GM12872 (cell line): ENCODE results near the gene KIAA1958.

Experiments
- TF ChIP-seq, protein P1 (sequence below): IDR thresholded peaks from 3 replicates; pipeline ENCODE4 v1.5.1; 2011; ENCODE audit warnings: low read depth, mild to moderate bottlenecking, low read length, moderate library complexity; ENCODE audit not compliant: insufficient read depth

Gene KIAA1958

DNA sequence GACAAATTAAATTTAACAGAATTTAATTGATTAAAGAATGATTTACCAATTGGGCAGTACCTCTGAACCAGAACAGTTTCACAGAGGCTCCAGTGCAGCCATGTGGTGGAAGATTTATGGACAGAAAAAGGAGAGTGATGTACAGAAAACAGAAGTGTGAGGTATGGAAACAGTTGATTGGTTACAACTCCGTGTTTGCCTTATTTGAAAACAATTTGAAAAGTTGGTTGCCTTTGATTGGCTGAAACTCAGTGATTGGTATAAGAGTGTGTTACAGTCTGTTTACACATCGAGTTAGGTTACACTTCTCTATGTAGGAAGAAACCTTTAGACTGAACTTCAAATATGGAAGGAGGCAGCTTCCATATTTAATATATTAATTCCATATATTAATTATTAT, 30.1 kb downstream of the KIAA1958 start:
- TF ChIP-seq, protein P1, sequence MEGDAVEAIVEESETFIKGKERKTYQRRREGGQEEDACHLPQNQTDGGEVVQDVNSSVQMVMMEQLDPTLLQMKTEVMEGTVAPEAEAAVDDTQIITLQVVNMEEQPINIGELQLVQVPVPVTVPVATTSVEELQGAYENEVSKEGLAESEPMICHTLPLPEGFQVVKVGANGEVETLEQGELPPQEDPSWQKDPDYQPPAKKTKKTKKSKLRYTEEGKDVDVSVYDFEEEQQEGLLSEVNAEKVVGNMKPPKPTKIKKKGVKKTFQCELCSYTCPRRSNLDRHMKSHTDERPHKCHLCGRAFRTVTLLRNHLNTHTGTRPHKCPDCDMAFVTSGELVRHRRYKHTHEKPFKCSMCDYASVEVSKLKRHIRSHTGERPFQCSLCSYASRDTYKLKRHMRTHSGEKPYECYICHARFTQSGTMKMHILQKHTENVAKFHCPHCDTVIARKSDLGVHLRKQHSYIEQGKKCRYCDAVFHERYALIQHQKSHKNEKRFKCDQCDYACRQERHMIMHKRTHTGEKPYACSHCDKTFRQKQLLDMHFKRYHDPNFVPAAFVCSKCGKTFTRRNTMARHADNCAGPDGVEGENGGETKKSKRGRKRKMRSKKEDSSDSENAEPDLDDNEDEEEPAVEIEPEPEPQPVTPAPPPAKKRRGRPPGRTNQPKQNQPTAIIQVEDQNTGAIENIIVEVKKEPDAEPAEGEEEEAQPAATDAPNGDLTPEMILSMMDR: no peak

- TF ChIP-seq, protein P1: no peak
These were observed 33.4 kb downstream of the KIAA1958 start for GRCh38 chr9:112520069-112520468.

- TF ChIP-seq, protein P1: no peak
These were observed 34.0 kb downstream of the KIAA1958 start for GRCh38 chr9:112520656-112521055.

GRCh38 chr9:112526973-112527372, 40.3 kb downstream of the KIAA1958 start:
- TF ChIP-seq, protein P1: no peak

GRCh38 chr9:112527959-112528358, 41.3 kb downstream of the KIAA1958 start:
- TF ChIP-seq, protein P1: no peak

DNA sequence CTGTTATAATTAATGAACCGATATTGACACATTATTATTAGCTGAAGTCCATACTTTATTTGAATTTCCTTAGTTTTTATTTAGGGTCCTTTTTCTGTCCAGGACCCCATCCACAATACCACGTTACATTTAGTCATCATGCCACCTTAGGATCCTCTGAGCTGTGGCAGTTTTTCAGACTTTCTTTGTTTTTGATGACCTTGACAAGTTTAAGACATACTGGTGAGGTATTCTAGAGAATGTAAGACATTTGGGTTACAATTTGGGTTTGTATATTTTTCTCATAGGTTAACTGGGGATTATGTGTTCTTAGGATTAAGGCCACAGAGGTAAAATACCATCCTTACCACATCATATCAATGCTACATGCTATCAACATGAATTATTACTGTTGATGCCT, 42.7 kb downstream of the KIAA1958 start:
- TF ChIP-seq, protein P1: no peak

GRCh38 chr9:112530751-112531205, 44.2 kb downstream of the KIAA1958 start:
- TF ChIP-seq, protein P1: no peak
